ENCODE measurements around the gene PRKRIP1.
A peak's percentile ranks its signal among the peaks of the same experiment; 100 is the strongest.

PRKRIP1 gene

GRCh38 chr7:102464577-102465280 lies 68.6 kb downstream of the PRKRIP1 start, which contains the start of the genes ALKBH4 and LRWD1:
ALKBH4 (minus strand) TSS chr7:102464863; CDS start chr7:102464836, 27 bp downstream.
LRWD1 (plus strand) TSS chr7:102464984; CDS start chr7:102465081, 97 bp downstream.
- peaks cover 27% of the 10 kb centered on the region for H3K79me2 ChIP-seq (ENCODE audit: low read length)
- H3K9ac ChIP-seq (ENCODE audit: low read length): peak within 1 kb of the TSS; percentile 95
- peaks cover 12% of the 10 kb centered on the region for H3K4me1 ChIP-seq (ENCODE audit: low read length)

GRCh38 chr7:102466097-102466496 lies 69.9 kb downstream of the PRKRIP1 start:
- Histone ChIP-seq H4K20me1 (ENCODE audit: insufficient read depth, low read length) (no peaks in the 10 kb centered on the region), H3K27ac (ENCODE audit: low read length) (no peak overlapping the region), H3K9me3 (ENCODE audit: insufficient read depth, low read length) (no peaks in the 10 kb centered on the region), H3K36me3 (replicated peaks; ENCODE audit: low read depth, low read length) (no peaks in the 10 kb centered on the region), H3K27me3 (ENCODE audit: low read depth, low read length) (no peaks in the 10 kb centered on the region), H3K4me2 (ENCODE audit: low read length) (peak overlapping the region; percentile 77; the same call in 1 of the 2 replicates), H3K4me3 (ENCODE audit: low read length) (peak overlapping the region; percentile 95), H3K79me2 (ENCODE audit: low read length) (peaks cover 27% of the 10 kb centered on the region), H2AFZ (ENCODE audit: low read depth, low read length) (no peak overlapping the region), H3K9ac (ENCODE audit: low read length) (no peak overlapping the region), H3K4me1 (ENCODE audit: low read length) (peaks cover 12% of the 10 kb centered on the region)
- TF ChIP-seq EZH2phosphoT487 (IDR thresholded peaks at IDR 0.05; ENCODE audit: low read depth) (no peak), CTCF (IDR thresholded peaks at IDR 0.05; ENCODE audit: low read depth, low read length) (no peak)

More at GRCh38 chr7:102464577-102465280, 68.6 kb downstream of the PRKRIP1 start, which contains the start of the genes ALKBH4 and LRWD1:
- H3K36me3 ChIP-seq (replicated peaks; ENCODE audit: low read depth, low read length): no peaks in the 10 kb centered on the region
- no peaks in the 10 kb centered on the region for H3K9me3 ChIP-seq (ENCODE audit: insufficient read depth, low read length)
- H2AFZ ChIP-seq (ENCODE audit: low read depth, low read length): peak within 1 kb of the TSS; percentile 98
- TF ChIP-seq CTCF (IDR thresholded peaks at IDR 0.05; ENCODE audit: low read depth, low read length) (peak; percentile 36), EZH2phosphoT487 (IDR thresholded peaks at IDR 0.05; ENCODE audit: low read depth) (no peak)
- peak within 1 kb of the TSS; percentile 34 for H3K27ac ChIP-seq (ENCODE audit: low read length)
- H3K4me3 ChIP-seq (ENCODE audit: low read length): peak within 1 kb of the TSS; percentile 95
- no peaks in the 10 kb centered on the region for H3K27me3 ChIP-seq (ENCODE audit: low read depth, low read length)
- peak within 1 kb of the TSS; percentile 84 for H3K4me2 ChIP-seq (ENCODE audit: low read length)
- H4K20me1 ChIP-seq (ENCODE audit: insufficient read depth, low read length): no peaks in the 10 kb centered on the region

- Histone ChIP-seq H3K79me2 (ENCODE audit: low read length) (peaks cover 16% of the 10 kb centered on the region), H3K27me3 (ENCODE audit: low read depth, low read length) (no peaks in the 10 kb centered on the region)
These were observed 71.7 kb downstream of the PRKRIP1 start for GRCh38 chr7:102467581-102468477.

More at GRCh38 chr7:102467581-102468477, 71.7 kb downstream of the PRKRIP1 start:
- H3K27ac ChIP-seq (ENCODE audit: low read length): no peak overlapping the region
- no peak overlapping the region for H2AFZ ChIP-seq (ENCODE audit: low read depth, low read length)
- H3K9me3 ChIP-seq (ENCODE audit: insufficient read depth, low read length): no peaks in the 10 kb centered on the region
- H4K20me1 ChIP-seq (ENCODE audit: insufficient read depth, low read length): no peaks in the 10 kb centered on the region
- peaks cover 12% of the 10 kb centered on the region for H3K4me1 ChIP-seq (ENCODE audit: low read length)
- no peak for TF ChIP-seq EZH2phosphoT487 (IDR thresholded peaks at IDR 0.05; ENCODE audit: low read depth)
- no peak for TF ChIP-seq CTCF (IDR thresholded peaks at IDR 0.05; ENCODE audit: low read depth, low read length)
- H3K36me3 ChIP-seq (replicated peaks; ENCODE audit: low read depth, low read length): no peaks in the 10 kb centered on the region
- no peak overlapping the region for H3K9ac ChIP-seq (ENCODE audit: low read length)
- H3K4me2 ChIP-seq (ENCODE audit: low read length): no peak overlapping the region
- H3K4me3 ChIP-seq (ENCODE audit: low read length): no peak overlapping the region
